Placental pericyte (primary cell): ENCODE measurements around the gene PUM2. TPM values are rescaled to one million over a fixed set of nuclear protein-coding genes. Genes with fewer than 3 reads are reported as not detected.

Source experiments
- small RNA-seq: library from RNA; depleted of rRNA; stranded (forward); fragments of <200 nt; gene quantifications from one replicate; pipeline ENCODE3, GENCODE V24; 2012; ENCODE audit warnings: low replicate concordance
- total RNA-seq: library from RNA; depleted of rRNA; stranded (reverse); fragments of >200 nt; gene quantifications from 2 replicates; pipeline ENCODE4 v1.2.3, GENCODE V29; 2012

Gene PUM2
- 39.0 and 52.1 TPM in 2 replicates for total RNA-seq

GRCh38 chr2:20350753-20351554 is at the start of gene PUM2:
PUM2 (minus strand) TSS chr2:20350844; CDS start chr2:20327360, 23,484 bp downstream.

GRCh38 chr2:20224716-20225293 is 125.8 kb downstream of the PUM2 start, which contains the start of gene SDC1:
SDC1 (minus strand) TSS chr2:20225130; CDS start chr2:20224867, 263 bp downstream.

Small RNA genes within 50 kb of the gene (small RNA-seq; reads per million reads assigned to genes)
- gene RNU7-113P: not detected

Other genes starting within 250 kb of the PUM2 start
- gene SDC1, start 125.7 kb downstream of the PUM2 start, total RNA-seq: 7.9 and 91.5 TPM in 2 replicates
- gene RHOB, start 96.2 kb upstream of the PUM2 start, total RNA-seq: 189 and 311 TPM in 2 replicates